GM18951 (cell line): Measurements from ENCODE around the gene DBH.

Experiments used
- POLR2A ChIP-seq: IDR thresholded peaks from 4 replicates; pipeline ENCODE4 v1.6.1; 2011; ENCODE audit warnings: mild to moderate bottlenecking; ENCODE audit not compliant: insufficient read length, insufficient read depth; ENCODE audit errors: extremely low read depth
- in situ Hi-C: fragments of 300-500 bp; cut with MboI; formaldehyde crosslinking; loops from one replicate; pipeline ENCODE4 v1.12.0; 2022; ENCODE audit warnings: low sequenced_read_pairs, mixed read lengths, inconsistent platforms; ENCODE audit not compliant: unreplicated experiment

The DBH gene

DNA sequence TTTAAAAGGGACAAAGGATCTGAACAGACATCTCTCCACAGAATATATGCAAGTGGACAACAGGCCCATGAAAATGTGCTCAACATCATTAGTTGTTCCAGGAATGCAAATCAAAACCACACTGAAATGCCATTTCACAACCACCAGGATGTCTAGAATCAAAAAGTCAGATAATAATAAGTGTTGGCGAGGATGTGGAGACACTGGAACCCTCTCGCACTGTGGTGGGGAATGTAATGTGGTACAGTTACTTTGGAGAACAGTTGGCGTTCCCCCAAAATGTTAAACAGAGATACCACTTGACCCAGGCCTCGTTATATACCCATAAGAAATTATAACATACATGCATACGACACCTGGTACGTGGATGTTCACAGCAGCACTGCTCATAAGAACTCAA, 63.4 kb downstream of the DBH start:
- TF ChIP-seq POLR2A: no peak
- in situ Hi-C loops: no loop called here

- in situ Hi-C loops: no loop called here
- TF ChIP-seq POLR2A: no peak
Measured at GRCh38 chr9:133700819-133701320, 64.7 kb downstream of the DBH start.

GRCh38 chr9:133701321-133701980, 65.3 kb downstream of the DBH start:
- in situ Hi-C loops: no loop called here
- TF ChIP-seq POLR2A: no peak

- TF ChIP-seq POLR2A: no peak
- in situ Hi-C loops: no loop called here
Measured at GRCh38 chr9:133701981-133702797, 66.0 kb downstream of the DBH start.

DNA sequence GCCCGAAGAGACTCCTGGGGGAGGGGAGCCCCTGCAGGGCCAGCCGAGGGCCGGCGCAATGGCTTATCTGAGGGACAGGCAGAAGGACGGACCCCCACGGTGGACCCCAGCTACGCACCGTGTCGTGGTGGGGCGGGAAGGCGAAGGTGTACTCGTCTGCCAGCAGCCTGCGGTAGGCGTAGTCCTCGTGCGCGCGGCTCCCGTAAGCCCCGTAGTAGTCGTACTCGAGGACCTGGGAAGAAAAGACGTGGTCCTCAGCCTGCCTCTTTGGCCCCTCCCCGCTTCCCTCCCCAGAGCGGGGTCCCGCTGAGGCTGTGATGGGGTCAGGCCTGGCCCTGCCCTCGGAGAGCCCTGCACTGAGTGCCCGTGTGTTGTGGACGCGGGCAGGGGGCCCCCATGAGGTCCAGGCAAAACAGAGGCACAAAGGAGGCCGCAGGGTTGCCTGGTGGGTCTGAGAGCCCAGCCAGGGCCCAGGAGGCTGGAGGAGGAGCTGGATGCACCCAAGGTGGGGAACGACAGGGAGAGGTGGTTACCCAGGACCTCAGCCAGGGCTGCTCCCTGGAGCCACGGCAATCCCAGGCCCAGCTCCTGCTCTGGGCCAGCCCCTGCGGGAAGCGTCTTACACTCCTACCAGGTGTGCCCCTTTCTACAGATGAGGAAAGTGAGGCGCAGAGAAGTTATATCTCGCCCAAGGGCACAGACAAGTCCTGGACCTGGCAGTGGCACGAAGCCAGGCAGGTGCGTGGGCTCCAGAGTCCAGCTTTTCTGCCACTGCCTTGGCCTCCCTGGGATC, 66.8 kb downstream of the DBH start:
- in situ Hi-C loops: no loop called here
- no peak for TF ChIP-seq POLR2A

DNA sequence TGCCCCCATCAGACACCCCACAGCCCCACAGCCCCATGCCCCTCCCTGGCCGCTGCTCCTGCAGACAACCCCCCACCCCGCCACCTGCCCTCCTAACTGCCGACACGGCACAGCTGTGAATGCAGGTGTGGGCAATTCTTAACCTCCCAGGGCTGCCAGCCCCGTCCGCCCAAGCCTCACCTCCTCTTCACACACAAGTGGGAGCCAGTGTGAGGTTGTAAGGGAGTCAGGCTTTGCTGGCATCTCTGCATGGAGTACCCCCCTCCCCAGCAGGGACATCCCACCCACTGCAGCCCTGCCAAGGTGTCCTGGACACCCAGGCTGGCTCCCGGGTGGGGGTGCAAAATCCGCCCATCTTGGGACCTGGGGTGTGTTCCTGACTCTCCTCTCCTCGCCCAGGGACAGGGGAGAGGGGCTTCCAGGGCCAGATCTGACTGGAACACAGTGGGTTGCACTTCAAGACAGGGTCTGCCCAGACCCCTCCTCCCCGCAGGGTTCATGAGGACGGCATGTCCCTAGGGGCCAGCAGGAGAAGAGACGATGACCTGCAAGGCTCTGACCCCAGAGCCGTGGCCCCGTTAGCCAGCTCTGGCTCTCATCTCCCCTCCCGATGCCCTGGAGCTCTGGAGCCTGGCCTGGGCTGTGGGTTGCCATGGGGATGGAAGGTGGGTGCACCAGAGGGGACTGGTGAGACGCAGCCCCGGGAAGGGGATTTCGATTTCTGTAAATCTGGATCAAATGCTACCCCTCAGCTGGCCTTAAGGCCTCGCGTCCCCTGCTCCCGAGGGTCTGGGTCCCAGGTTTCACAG, 67.6 kb downstream of the DBH start:
- no peak for TF ChIP-seq POLR2A
- in situ Hi-C loops: no loop called here

GRCh38 chr9:133704711-133705181, 68.6 kb downstream of the DBH start:
- in situ Hi-C loops: no loop called here
- TF ChIP-seq POLR2A: no peak

DNA sequence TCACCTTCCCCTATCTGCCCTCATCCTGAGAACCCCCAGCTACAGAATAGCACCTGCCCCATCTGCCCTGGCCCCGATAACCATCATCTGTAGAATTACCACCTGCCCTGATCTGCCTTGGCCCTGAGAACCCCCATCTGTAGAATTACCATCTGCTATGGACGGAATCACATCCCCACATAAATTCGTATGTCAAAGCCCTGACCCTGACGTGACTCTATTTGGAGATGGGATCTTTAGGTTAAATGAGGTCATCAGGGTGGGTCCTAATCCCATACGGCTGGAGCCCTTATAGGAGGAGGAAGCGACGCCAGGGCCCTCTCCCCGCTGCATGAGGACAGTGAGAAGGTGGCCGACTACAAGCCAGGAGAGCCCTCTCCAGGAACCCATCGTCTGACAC, 69.4 kb downstream of the DBH start:
- TF ChIP-seq POLR2A: no peak
- in situ Hi-C loops: no loop called here

DNA sequence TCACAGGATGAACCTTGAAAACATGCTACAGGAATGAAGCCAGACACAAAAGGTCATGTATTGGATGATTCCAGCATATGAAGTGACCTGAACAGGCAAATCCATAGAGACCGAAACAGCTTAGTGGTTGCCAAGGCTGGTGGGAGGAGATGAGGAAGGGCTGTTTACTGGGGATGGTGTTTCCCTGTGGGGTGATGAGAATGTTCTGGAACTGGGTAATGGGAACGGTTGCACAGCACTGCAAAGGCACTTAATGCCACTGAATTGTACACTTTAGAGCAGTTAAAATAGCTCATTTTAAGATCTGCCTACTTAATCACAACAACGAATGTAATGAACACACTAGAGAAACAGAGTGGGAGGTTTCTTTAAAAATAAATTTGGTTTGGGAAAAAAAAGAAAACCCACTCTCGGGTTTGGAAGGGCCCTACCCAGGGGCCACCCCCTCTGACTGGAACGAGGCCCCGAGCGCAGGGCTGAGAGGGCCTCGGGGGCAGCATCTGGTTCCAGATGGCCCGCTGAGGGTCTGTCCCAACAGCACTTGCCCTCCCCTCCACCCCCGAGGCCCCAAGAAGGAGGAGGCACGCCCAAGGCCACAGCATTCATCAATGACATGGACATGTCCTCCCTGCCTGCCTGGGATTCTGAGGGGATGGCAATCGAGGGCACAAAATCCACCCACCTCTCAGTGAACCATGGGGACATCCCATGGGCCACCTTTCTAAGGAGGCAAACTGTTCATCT, 70.3 kb downstream of the DBH start:
- no peak for TF ChIP-seq POLR2A
- in situ Hi-C loops: no loop called here

DNA sequence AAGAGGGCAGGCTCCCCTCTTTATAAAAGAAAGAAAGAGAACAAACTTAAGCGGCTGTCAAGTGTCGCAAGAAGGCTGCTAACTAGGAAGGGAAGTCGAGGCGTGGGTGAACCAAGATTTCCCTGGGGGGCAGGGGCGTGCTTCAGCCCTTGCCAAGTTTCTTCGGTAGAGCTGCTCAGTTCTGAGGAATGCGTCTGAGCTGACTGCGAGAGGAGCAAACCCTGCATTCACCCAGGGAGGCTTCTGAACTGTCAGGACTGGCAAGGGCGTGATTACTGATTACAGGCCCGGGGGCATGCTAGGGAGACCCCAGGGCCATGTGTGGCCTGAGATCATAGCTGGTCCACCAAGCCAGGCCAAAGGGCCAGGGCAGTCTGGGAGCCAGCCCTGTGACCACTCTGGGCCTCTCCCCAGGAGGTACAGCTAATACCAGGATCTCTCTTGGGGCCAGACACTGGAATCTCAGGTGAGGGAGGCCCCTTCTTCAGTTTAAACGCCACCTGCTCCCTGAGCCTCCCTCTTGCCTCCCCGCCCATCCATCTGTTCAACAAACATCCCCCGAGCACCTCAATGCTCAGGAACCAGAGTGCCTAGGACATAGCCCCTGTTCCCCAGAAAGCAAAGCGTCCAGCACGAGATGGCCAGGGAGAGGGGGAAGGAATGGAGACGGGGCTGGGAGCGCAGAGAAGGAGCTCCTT, 71.1 kb downstream of the DBH start:
- no peak for TF ChIP-seq POLR2A
- in situ Hi-C loops: no loop called here

DNA sequence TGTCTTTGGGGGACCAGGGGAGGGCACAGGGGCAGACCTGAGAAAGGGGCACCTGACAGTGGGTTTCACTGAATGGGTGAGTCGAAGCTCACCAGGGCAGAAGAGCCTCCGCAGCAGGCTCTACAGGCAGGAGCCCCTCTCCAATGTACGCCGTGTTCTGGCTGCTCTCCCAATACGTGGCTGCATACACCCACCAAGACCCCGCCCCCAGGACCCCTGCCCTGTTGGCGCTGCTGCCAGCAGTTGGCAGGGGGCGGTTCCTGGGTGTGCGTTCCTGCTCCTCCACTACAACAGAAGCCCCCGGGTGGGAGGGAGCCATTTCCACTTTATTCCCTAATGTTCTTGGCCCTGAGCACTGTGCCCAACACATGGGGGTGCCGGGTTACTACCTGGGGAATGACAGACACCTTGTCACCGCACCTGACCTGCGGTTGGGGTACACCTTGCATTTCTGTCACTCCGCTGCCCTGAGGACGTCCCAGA, 71.6 kb downstream of the DBH start:
- no peak for TF ChIP-seq POLR2A

More for the DNA sequence above, 71.6 kb downstream of the DBH start:
- in situ Hi-C loops: no loop called here
